GM18951 (cell line): Measurements from ENCODE around the gene TXNDC17.
A peak's percentile ranks its signal among the peaks of the same experiment; 100 is the strongest.
"Not testable (repeated sequence)": the region's sequence is repeated elsewhere in the genome, so short reads cannot be mapped to it uniquely, and the experiment has no call there.

ENCODE experiments used
- POLR2A ChIP-seq: IDR thresholded peaks from 4 replicates; pipeline ENCODE4 v1.6.1; 2011; ENCODE audit warnings: mild to moderate bottlenecking; ENCODE audit not compliant: insufficient read length, insufficient read depth; ENCODE audit errors: extremely low read depth
- in situ Hi-C: fragments of 300-500 bp; cut with MboI; formaldehyde crosslinking; loops from one replicate; pipeline ENCODE4 v1.12.0; 2022; ENCODE audit warnings: low sequenced_read_pairs, mixed read lengths, inconsistent platforms; ENCODE audit not compliant: unreplicated experiment

Gene TXNDC17

DNA sequence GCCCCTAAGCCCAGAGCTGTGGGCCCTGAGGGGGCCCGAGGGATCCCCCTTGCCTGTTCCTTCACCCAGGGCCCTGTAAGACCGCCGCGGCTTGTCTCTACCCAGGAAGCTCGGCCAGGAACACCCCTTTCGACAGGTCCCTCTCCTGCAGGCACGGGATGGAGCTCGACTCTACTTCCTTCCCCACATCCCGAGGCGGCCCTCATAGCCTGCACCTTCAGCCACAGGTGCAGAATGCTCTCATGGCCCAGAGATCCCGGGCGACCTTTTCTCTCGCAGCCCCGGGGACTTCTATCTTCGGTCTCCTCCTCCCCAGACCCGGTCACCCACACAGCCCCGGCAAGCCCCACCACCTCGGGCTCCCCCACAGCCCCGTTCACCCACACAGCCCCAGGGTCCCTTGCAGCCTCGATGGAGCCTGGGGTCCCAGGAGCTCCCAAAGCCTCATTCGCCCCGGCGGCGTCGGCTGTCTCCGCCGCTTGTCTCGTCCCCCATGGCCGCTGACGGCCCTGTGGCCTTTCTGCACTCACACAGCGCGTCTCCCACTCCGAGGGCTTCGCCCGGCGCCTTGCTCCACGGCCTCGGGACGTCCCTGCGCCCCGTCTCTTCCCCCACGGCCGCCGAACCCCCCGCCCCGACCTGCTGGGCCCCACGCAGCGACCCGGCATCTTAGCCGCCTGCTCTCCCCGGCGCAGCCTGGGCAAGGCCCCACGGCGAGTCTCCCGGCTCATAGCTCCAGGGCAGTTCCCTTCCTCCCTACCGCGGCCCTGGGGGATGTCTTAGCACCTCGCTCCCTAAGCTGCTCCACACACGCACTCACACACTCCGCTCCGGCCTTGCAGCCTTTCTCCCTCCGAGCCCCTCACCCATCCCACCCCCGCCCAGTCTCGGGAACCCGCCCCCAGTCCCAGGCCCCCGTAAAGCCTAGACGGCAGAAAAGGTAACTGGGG, 999 bp upstream of the TXNDC17 start:
- no peak for TF ChIP-seq POLR2A
- in situ Hi-C loops = no loop called here

DNA sequence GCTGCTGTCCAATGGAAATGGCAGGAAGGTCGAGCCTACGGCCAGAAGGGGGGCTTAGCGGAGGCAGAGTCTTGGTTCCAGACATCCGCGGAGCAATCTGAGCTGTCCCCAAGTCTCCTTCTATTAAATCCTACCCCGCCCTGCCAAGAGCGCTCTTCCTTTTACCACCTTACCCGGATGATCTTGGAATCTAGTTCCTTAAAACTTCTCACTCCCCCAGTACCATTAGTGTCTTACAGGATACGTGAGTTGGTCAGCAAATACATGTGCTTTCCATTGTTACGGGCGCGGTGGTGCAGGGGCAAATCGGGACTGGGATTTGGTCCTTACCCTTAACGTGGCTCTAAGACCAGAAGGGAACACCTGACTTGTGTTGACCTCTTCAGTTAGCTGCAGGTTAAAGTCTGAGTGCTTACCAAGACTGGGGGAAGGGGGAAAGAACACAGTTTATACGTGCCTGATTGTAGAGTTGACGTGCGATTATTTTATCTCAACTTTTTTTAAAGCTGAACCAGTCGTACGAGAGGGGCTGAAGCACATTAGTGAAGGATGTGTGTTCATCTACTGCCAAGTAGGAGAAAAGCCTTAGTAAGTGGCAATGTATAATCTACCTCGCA, 495 bp downstream of the TXNDC17 start:
- in situ Hi-C loops = no loop called here
- no peak for TF ChIP-seq POLR2A

DNA sequence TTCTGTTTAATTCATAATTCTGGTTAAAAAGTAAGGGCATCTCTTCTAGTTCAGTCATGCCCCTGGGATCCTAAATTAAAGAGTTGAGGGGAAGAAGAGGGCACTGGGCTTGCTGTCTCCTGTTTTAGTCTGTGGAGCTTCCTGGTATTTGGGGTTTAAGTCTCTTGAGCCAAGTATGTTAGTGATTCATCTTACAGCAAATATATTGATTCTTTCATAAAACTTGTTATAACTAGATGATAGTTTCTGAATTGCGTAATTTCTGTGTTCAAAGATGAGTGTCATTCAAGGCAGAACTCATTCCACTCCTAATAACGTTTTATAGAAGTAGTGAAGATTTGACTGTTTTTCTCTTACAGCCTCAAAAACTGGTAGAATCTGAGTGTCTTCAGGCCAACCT, 1.7 kb downstream of the TXNDC17 start:
- no peak for TF ChIP-seq POLR2A
- in situ Hi-C loops = no loop called here

DNA sequence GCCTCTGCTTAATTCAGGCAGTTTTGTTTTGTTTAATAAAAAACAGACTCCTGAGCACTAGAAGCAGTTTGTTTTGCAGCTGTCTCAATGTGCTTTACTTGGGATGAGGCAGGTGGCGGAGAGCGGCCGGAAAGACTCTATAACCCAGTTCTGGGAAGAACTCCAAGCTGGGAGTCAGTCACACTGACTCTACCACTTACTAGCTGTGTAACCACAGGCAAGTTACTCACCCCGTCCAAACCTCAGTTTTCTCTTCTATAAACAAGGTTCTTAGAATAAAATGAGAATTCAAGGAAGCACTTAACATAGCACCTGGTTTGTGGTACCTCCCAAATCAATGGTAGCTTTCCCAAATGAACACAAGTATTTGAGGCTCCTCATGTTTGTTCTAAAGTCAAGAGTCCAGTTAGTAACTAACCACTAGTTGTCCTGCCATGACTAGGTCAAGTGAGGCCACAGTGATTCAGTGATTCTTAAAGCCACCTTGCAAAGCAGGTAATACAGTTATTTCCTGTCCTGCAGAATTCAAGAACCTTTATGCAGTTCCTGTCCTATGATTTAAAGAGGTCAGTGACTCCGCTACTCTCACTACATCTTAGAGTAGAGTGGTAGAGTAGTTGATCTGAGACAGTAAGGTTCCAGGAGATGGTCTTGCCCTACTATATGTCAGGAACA, 2.7 kb downstream of the TXNDC17 start:
- in situ Hi-C loops = no loop called here
- TF ChIP-seq POLR2A = no peak

DNA sequence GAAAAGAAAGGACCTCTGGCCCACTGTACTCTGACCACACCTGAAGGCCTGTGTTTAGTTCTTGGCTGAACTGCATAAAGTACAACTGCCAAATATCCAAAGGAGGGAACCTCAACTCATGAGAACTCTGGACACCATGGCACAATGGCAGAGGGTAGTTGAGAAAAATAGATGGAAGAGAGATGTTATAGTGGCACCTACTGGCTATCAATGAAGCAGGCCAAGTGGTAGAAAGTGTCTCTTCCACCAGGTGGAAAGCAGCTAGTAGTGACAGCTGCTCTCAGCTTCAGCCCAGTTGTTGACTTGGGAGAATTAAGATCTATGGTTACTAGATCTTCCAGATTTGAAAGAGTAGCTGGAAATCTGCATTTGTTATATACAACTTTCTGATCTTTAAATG, 7.3 kb downstream of the TXNDC17 start:
- TF ChIP-seq POLR2A = no peak
- in situ Hi-C loops = no loop called here

DNA sequence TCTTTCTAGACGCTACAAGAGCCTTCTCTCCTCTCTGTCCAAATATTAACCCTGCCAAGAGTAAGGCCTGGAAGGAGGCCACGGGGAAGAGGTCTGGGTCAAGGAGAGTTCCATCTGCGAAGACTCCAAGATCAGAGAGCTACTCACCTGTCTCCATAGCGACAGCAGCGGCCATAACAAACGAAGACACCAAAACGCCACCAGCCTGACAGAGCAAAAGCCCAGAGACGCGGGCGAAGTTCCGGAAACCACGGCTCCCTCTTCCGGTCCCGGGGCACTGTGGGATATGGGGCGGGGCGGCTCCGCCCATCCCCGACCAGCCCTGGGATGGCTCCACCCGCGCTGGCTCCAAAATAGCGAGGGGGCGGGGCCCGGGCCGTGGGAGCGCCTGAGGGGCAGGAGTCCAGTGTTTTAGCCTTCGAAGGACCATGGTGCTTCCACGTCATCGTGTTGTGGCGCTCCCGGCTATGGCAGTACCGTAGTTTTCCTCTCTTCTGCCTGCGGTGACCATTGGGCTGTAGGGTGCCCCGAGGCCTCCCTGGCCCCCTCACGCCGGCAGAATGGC, 10.6 kb downstream of the TXNDC17 start, which contains the start of the genes C17orf100 and MED31:
C17orf100 (plus strand) TSS at position 409 of the 565 bp plus-strand sequence; CDS start at position 561, 152 bp downstream.
MED31 (minus strand) TSS at position 252 of the 565 bp plus-strand sequence; CDS start at position 175, 77 bp downstream.
- in situ Hi-C loops = no loop called here

DNA sequence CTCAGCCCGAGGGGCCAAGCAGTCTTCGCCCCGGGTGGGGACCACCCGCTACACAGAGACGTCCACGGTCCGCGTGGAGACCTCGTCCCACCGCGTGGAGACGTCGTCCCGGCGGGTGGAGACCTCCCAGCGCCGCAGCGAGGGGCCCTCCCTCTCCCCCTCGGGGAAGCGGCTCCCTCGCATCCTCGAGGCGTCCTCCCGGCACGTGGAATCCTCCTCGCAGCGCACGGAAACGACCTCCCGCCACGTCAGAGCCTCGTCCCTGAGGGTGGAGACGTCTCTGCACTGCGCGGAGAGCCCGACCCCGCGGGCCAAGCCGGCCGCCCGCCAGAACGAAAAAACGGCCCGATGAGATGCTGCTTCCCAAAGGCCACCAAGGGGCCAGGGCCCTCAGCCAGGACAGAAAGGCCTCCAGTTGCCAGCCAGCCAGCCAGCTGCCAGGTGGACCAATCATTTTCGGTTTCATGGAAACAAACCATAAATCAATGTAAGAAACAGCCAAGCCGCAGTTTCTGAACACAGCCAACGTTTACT, 11.1 kb downstream of the TXNDC17 start:
- in situ Hi-C loops = no loop called here
- TF ChIP-seq POLR2A = no peak

More for the DNA sequence above, 10.6 kb downstream of the TXNDC17 start, which contains the start of the genes C17orf100 and MED31:
- peak; percentile 77 for TF ChIP-seq POLR2A

DNA sequence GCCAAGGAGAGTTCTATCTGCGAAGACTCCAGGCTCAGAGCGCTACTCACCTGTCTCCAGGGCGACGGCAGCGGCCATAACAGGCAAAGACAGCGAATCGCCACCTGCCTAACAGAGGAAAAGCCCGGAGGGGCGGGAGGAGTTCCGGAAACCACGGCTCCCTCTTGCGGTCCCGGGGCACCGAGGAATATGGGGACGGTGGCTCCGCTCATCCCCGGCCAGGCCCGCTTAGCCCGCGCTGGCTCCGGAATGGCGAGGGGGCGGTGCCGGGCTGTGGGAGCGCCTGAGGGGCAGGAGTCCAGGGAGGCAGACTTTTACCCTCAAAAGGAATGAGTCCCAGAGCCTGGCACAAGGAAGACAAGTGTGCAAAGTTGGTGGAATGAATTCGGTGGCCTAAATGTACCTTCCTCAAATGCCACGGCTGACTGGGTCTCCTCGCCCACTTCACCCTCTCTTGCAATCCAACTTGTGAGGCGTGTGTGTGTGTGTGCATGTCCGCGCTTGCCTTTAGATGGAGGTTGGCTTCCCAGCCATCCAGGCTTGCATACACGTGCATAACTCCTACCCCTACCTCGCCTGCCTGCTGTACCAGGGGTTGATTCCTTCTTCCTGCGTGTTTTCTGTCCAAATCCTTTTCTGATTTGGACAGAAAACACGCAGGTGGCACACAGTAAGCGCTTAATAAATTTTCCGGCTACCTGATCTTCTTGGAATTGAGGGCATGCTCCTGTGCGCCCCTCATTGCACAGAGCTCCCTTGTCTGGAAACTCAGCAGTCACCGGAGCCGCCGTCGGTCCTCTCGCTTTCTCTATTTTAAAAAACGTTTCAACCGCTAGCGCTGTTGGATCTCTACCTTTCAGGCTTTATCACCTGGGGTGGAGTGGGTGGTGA, 14.2 kb downstream of the TXNDC17 start:
- no peak for TF ChIP-seq POLR2A
- in situ Hi-C loops = no loop called here

DNA sequence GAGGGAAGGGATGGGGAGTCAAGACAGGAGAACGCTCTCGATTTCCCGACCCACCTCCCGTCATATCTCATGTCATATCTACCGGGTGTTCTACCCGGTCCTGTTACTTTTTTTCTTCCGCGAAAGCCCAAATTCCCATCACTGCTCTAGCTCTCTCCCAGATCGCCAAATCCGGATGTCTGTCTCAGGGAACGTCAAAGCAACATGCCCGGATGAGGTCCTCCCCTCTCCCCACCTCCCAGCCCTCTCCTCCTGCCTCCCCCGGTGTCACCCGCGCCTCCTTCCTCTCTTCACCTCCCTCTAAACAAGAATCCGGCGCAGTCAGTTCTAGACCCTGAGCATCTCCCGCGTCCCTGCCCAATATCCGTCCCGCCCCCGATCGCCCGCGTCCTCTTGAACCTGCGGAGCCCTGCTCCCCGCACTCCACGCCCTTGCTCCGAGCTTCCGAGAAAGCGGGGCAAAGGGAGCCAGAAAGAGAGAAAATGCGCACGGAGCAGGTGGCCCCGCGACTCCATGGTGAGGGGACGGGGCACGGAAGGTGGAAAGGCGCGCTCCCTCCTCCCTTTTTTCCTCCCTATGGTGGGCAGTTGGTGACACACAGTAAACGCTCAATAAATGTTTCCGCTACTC, 15.0 kb downstream of the TXNDC17 start:
- in situ Hi-C loops = not testable (repeated sequence)

DNA sequence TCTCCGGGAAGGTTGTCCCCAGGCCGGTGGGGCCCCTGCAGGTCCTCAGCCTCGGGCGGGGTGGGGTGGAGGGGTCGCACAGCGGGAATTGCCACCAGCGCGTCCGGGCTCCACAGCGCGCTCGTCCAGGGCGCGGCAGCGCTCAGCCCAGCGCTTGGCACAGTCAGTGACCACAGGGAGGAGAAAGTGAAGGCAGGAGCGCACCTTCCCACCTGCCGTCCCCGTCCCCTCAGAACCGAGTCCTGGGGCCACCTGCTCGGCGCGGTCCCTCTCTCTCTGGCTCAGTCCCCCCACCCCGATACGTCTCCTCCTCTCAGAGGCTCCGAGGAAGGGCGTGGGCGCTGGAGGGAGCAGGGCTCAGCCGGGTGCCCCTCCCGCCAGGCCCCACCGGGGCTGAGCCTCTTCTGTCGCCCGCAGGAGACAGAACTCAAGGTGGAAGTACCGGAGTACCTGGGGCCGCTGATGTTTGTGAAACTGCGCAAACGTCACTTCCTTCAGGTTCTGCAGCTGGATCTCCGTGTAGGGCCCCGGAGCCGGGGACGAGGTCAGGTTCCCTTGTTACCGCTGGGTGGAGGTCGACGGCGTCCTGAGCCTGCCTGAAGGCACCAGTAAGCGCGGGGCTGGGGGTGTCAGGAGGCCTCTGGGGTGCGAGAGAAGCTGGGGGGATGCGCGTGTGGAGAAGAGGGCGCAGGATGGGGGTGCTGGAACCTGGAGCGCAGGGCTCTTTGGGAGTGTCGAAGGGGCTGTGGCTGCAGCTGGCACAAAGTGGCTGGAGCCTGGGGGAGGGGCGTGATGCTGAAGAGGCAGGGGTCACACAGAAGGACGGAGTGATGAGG, 16.2 kb downstream of the TXNDC17 start:
- in situ Hi-C loops = not testable (repeated sequence)

More for the DNA sequence above, 16.2 kb downstream of the TXNDC17 start:
- TF ChIP-seq POLR2A = peak; percentile 10
